Subcutaneous adipose tissue (tissue), 4 donors: ENCODE data around the gene RIMS1. TPM values are rescaled to one million over a fixed set of nuclear protein-coding genes. Genes with fewer than 3 reads are reported as not detected.

ENCODE experiments used
- CTCF ChIP-seq: fragments of 450-650 bp; IDR thresholded peaks from one replicate; pipeline ENCODE4 v1.5.1; 2016; ENCODE audit warnings: low read depth, mild to moderate bottlenecking, control low read depth, antibody characterized with exemption, moderate library complexity
- total RNA-seq, 4 donors: library from RNA; depleted of rRNA; stranded (reverse); fragments of >200 nt; gene quantifications; one replicate each; pipeline ENCODE4 v1.1.0, GENCODE V29; 2016

Gene RIMS1
- total RNA-seq, 4 donors from 2014 or later = 0.19 to 2.1 (median 1.3) TPM

GRCh38 chr6:72205500-72205899 lies 319.1 kb downstream of the RIMS1 start:
- no peak for TF ChIP-seq CTCF

- no peak for TF ChIP-seq CTCF
These were observed 320.3 kb downstream of the RIMS1 start for GRCh38 chr6:72206606-72207005.

- TF ChIP-seq CTCF = no peak
These were observed 326.3 kb downstream of the RIMS1 start for GRCh38 chr6:72212686-72213085.

GRCh38 chr6:72213654-72214053 lies 327.3 kb downstream of the RIMS1 start:
- TF ChIP-seq CTCF = no peak

GRCh38 chr6:72216222-72217068 lies 330.1 kb downstream of the RIMS1 start:
- no peak for TF ChIP-seq CTCF

- no peak for TF ChIP-seq CTCF
These were observed 331.3 kb downstream of the RIMS1 start for GRCh38 chr6:72217626-72218025.

- no peak for TF ChIP-seq CTCF
These were observed 331.8 kb downstream of the RIMS1 start for GRCh38 chr6:72218125-72218524.
